Sigmoid colon (tissue), 7 donors: ENCODE data around the gene CAMTA1. TPM values are rescaled to one million over a fixed set of nuclear protein-coding genes. Genes with fewer than 3 reads are reported as not detected.

Experiments
- DNase-seq: peaks from one replicate; pipeline ENCODE4 v3.0.0-alpha.2; 2019
- H3K27ac ChIP-seq, 4 donors: fragments of 200-600 bp; sonication (generic); one replicate each; pipeline ENCODE4 v1.5.1; 2016 to 2019; ENCODE audit warnings: mild to moderate bottlenecking in 1 of 4
- H3K27me3 ChIP-seq, 3 donors: fragments of 200-600 bp; sonication (generic); one replicate each; pipeline ENCODE4 v1.5.1; 2019; ENCODE audit warnings: mild to moderate bottlenecking in 1 of 3
- H3K36me3 ChIP-seq, 4 donors: fragments of 200-600 bp; sonication (generic); one replicate each; pipeline ENCODE4 v1.5.1; 2016 to 2019
- H3K4me1 ChIP-seq, 4 donors: fragments of 200-600 bp; sonication (generic); one replicate each; pipeline ENCODE4 v1.5.1; 2017 to 2019
- H3K4me3 ChIP-seq, 4 donors: fragments of 200-600 bp; sonication (generic); one replicate each; pipeline ENCODE4 v1.5.1; 2017 to 2019; ENCODE audit warnings: mild to moderate bottlenecking in 2 of 4, moderate library complexity in 1 of 4
- H3K9me3 ChIP-seq, 4 donors: fragments of 200-600 bp in 3 of 4; sonication (generic) in 3 of 4; one replicate each; pipeline versions ENCODE4 v1.5.1 to v1.6.1; 2013 to 2019
- EP300 ChIP-seq, 4 donors: sonication (generic); formaldehyde crosslinking; IDR thresholded peaks; one replicate each; pipeline ENCODE4 v1.6.1; 2017; ENCODE audit warnings: antibody characterized with exemption in 4 of 4
- POLR2A ChIP-seq, 2 donors: fragments of 450-650 bp; IDR thresholded peaks; one replicate each; pipeline ENCODE4 v1.6.1; 2016; ENCODE audit warnings: antibody characterized with exemption in 2 of 2, mild to moderate bottlenecking in 2 of 2, moderate library complexity in 2 of 2
- POLR2AphosphoS5 ChIP-seq, 4 donors: sonication (generic); formaldehyde crosslinking; IDR thresholded peaks; one replicate each; pipeline ENCODE4 v1.6.1; 2017; ENCODE audit warnings: antibody characterized with exemption in 4 of 4
- WGBS, 2 donors: extraction: QIAGEN DNeasy Blood & Tissue Kit; methylation state at CpG; one replicate each; pipeline ENCODE4 v1.1.7; 2013; 5-methylcytosine and 5-hydroxymethylcytosine counted together
- intact Hi-C: fragments of 100-400 bp; cut with DNase I; formaldehyde crosslinking; loops from one replicate; pipeline ENCODE4 v1.15.1; 2023
- polyA plus RNA-seq, 3 donors: library from polyadenylated mRNA; stranded (reverse); fragments of 200-250 nt; gene quantifications; one replicate each; pipeline ENCODE4 v1.2.3, GENCODE V29; 2013
- total RNA-seq, 4 donors: library from RNA; depleted of rRNA; stranded (reverse); fragments of >200 nt; gene quantifications; one replicate each; pipeline ENCODE4 v1.1.0, GENCODE V29; 2016
- TF ChIP-seq, protein P1 (sequence below), 4 experiments: fragments of 450-650 bp in 3 of 4; fragments of 200-600 bp in 1 of 4; IDR thresholded peaks; one replicate each; pipeline ENCODE4 v1.5.1; 2016 to 2019; ENCODE audit warnings: antibody characterized with exemption in 4 of 4, mild to moderate bottlenecking in 3 of 4, moderate library complexity in 2 of 4
- donor health status: healthy with polysubstance abuse.
- donor health status: Bipolar disorder and iron deficiency.
- donor health status: healthy.

CAMTA1 gene
- total and polyA plus RNA-seq, 7 donors: 97.9 to 196 (median 177) TPM

- intact Hi-C loops: no loop called here
- peaks cover 0 to 3% (median 0%) of the 10 kb centered on the region in 3 donors for H3K27me3 ChIP-seq
- no peaks in the 10 kb centered on the region for H3K4me1 ChIP-seq
- no peak overlapping the region for H3K27ac ChIP-seq
- no peaks in the 10 kb centered on the region for H3K36me3 ChIP-seq
- no peak overlapping the region for H3K4me3 ChIP-seq
- DNase-seq: no peak
- TF ChIP-seq EP300 (IDR thresholded peaks at IDR 0.05) (no peak), POLR2AphosphoS5 (IDR thresholded peaks at IDR 0.05) (no peak), POLR2A (IDR thresholded peaks at IDR 0.05) (no peak)
- TF ChIP-seq, protein P1, sequence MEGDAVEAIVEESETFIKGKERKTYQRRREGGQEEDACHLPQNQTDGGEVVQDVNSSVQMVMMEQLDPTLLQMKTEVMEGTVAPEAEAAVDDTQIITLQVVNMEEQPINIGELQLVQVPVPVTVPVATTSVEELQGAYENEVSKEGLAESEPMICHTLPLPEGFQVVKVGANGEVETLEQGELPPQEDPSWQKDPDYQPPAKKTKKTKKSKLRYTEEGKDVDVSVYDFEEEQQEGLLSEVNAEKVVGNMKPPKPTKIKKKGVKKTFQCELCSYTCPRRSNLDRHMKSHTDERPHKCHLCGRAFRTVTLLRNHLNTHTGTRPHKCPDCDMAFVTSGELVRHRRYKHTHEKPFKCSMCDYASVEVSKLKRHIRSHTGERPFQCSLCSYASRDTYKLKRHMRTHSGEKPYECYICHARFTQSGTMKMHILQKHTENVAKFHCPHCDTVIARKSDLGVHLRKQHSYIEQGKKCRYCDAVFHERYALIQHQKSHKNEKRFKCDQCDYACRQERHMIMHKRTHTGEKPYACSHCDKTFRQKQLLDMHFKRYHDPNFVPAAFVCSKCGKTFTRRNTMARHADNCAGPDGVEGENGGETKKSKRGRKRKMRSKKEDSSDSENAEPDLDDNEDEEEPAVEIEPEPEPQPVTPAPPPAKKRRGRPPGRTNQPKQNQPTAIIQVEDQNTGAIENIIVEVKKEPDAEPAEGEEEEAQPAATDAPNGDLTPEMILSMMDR (IDR thresholded peaks at IDR 0.05): no peak
- WGBS, 2 donors: 71 to 81% methylated on average over 17 of the region's 17 CpGs
- H3K9me3 ChIP-seq: peaks cover 0 to 4% (median 0%) of the 10 kb centered on the region in 4 donors
These were observed 909.6 kb downstream of the CAMTA1 start for GRCh38 chr1:7694600-7695496.

DNA sequence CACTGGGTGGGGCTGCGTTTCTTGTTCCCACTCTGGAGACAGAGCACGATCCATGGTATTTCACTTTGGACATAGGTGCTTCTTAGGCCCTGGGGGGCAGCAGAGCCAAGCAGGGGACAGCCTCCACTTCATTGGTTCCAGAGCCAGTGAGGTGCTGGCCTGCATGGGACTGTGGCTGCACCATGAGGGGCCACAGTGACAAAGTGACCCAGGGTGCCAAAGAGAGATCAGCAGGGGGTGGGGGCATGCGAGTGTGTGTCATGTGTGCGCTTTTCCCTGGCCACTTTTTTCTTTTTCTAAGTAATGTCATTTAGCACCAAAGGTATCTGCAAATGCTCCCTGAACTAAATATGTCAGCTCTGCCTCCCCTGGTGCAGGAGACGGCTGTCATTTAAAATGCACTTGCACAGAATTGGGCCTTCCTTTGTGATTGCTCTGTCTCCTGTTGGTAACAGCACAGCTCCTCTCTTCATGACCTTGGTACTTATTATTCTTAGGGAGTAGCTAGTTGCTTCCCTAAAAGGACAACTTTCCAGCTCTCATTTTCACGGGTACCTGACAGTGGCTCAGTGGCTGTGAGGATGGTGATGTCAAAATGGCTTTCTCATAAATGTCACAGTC lies 910.4 kb downstream of the CAMTA1 start:
- TF ChIP-seq, protein P1 (IDR thresholded peaks at IDR 0.05): no peak
- no peak for TF ChIP-seq POLR2AphosphoS5 (IDR thresholded peaks at IDR 0.05)
- no peak for TF ChIP-seq EP300 (IDR thresholded peaks at IDR 0.05)
- TF ChIP-seq POLR2A (IDR thresholded peaks at IDR 0.05): no peak
- 64 to 80% methylated on average over 6 of the region's 6 CpGs for WGBS, 2 donors

GRCh38 chr1:7698641-7699040 lies 913.4 kb downstream of the CAMTA1 start:
- Histone ChIP-seq H3K9me3 (no peaks in the 10 kb centered on the region), H3K27ac (no peak overlapping the region), H3K4me1 (peaks cover 0 to 5% (median 0%) of the 10 kb centered on the region in 4 donors), H3K27me3 (peaks cover 0 to 5% (median 0%) of the 10 kb centered on the region in 3 donors), H3K4me3 (no peak overlapping the region), H3K36me3 (no peaks in the 10 kb centered on the region)
- intact Hi-C loops: no loop called here
- no peak for DNase-seq
- TF ChIP-seq EP300 (IDR thresholded peaks at IDR 0.05) (no peak), POLR2A (IDR thresholded peaks at IDR 0.05) (no peak), POLR2AphosphoS5 (IDR thresholded peaks at IDR 0.05) (no peak)
- TF ChIP-seq, protein P1 (IDR thresholded peaks at IDR 0.05): no peak
- 87 to 90% methylated on average over 7 of the region's 7 CpGs for WGBS, 2 donors

More for the DNA sequence above, 910.4 kb downstream of the CAMTA1 start:
- no peaks in the 10 kb centered on the region for H3K4me1 ChIP-seq
- H3K27ac ChIP-seq: no peak overlapping the region
- H3K27me3 ChIP-seq: no peaks in the 10 kb centered on the region
- no peak overlapping the region for H3K4me3 ChIP-seq
- intact Hi-C loops: no loop called here
- no peak for DNase-seq
- H3K36me3 ChIP-seq: no peaks in the 10 kb centered on the region
- H3K9me3 ChIP-seq: peaks cover 0 to 4% (median 0%) of the 10 kb centered on the region in 4 donors

DNA sequence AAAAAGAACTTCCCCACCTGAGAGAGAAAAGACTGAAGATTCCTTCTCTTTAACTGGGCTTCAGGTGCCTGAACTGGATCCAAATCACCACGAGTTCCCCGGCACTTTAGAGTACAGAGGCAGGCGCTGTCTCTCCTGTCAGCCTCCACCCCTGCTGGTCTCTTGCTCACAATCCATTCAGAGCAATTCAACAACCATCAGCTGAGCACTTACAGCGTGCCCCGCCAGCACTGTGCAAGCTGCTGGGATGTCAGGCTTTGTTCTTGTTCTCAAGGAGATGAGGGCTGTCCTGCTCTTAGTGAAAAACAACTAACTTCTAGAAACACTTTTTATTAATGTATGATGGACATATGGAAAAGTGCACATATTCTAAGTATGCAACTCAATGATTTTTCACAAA lies 917.1 kb downstream of the CAMTA1 start:
- 16 to 43% methylated on average over 5 of the region's 5 CpGs for WGBS, 2 donors
- Histone ChIP-seq H3K36me3 (no peaks in the 10 kb centered on the region), H3K4me1 (peaks cover 0 to 20% (median 7%) of the 10 kb centered on the region in 4 donors), H3K4me3 (no peak overlapping the region), H3K9me3 (no peaks in the 10 kb centered on the region), H3K27ac (no peak overlapping the region), H3K27me3 (peaks cover 0 to 18% (median 11%) of the 10 kb centered on the region in 3 donors)
- DNase-seq: no peak
- TF ChIP-seq POLR2AphosphoS5 (IDR thresholded peaks at IDR 0.05): no peak
- TF ChIP-seq EP300 (IDR thresholded peaks at IDR 0.05): no peak
- TF ChIP-seq, protein P1 (IDR thresholded peaks at IDR 0.05): no peak
- no peak for TF ChIP-seq POLR2A (IDR thresholded peaks at IDR 0.05)
- intact Hi-C loops: no loop called here
